ENCODE measurements around the gene PHF12.

Gene PHF12

GRCh38 chr17:28867276-28867675 is 84.0 kb downstream of the PHF12 start:
- Histone ChIP-seq H3K27me3 (ENCODE audit: control insufficient read depth in 1 of 2, insufficient read depth in 1 of 2, low read length in 2 of 2) (no peaks in the 10 kb centered on the region), H3K23ac (ENCODE audit: low read length in 2 of 2) (no peak overlapping the region), H3K4ac (ENCODE audit: low read depth in 1 of 2, low read length in 2 of 2) (no peak overlapping the region), H2AFZ (ENCODE audit: low read depth, low read length) (no peak overlapping the region), H2BK5ac (ENCODE audit: low read depth, low read length, poor library complexity, severe bottlenecking) (no peak overlapping the region), H3K14ac (ENCODE audit: low read length in 2 of 2) (no peak overlapping the region), H3K79me1 (replicated peaks; ENCODE audit: low read length, poor library complexity, severe bottlenecking) (no peaks in the 10 kb centered on the region), H3K36me3 (ENCODE audit: control insufficient read depth in 1 of 2, insufficient read depth in 2 of 2, low read depth in 1 of 2, low read length in 2 of 2) (peaks cover 0 to 7% of the 10 kb centered on the region in 2 experiments), H2BK120ac (ENCODE audit: low read depth, low read length) (no peak overlapping the region), H2AK5ac (ENCODE audit: low read length, severe bottlenecking) (no peak overlapping the region), H3K4me2 (ENCODE audit: low read length, poor library complexity, severe bottlenecking) (no peak overlapping the region), H2BK15ac (ENCODE audit: low read depth, poor library complexity, severe bottlenecking) (no peak overlapping the region), H3K9ac (ENCODE audit: low read length) (no peak overlapping the region), H3K9me3 (ENCODE audit: control insufficient read depth, low read length) (no peaks in the 10 kb centered on the region), H3K27ac (ENCODE audit: low read length, poor library complexity, severe bottlenecking) (no peak overlapping the region), H3K4me3 (ENCODE audit: insufficient read depth in 1 of 2, low read depth in 1 of 2, low read length in 2 of 2) (no peak overlapping the region), H4K8ac (ENCODE audit: low read length) (no peak overlapping the region), H3K4me1 (ENCODE audit: control insufficient read depth, insufficient read depth, low read depth, low read length) (peaks cover 2% of the 10 kb centered on the region), H3K18ac (ENCODE audit: low read depth in 1 of 2, low read length in 2 of 2) (no peak overlapping the region), H4K91ac (ENCODE audit: low read length) (no peak overlapping the region), H2BK12ac (ENCODE audit: low read length in 2 of 2) (no peak overlapping the region)
- no peak for DNase-seq
- WGBS: 89% methylated on average over 5 of the region's 7 CpGs

- H3K36me3 ChIP-seq (ENCODE audit: control insufficient read depth in 1 of 2, insufficient read depth in 2 of 2, low read depth in 1 of 2, low read length in 2 of 2): peaks cover 6 to 16% of the 10 kb centered on the region in 2 experiments
- peaks cover 2% of the 10 kb centered on the region for H3K4me1 ChIP-seq (ENCODE audit: control insufficient read depth, insufficient read depth, low read depth, low read length)
- no peak overlapping the region for H2AK5ac ChIP-seq (ENCODE audit: low read length, severe bottlenecking)
- H2BK12ac ChIP-seq (ENCODE audit: low read length in 2 of 2): no peak overlapping the region
- DNase-seq: no peak
- H3K14ac ChIP-seq (ENCODE audit: low read length in 2 of 2): no peak overlapping the region
- no peak overlapping the region for H2BK15ac ChIP-seq (ENCODE audit: low read depth, poor library complexity, severe bottlenecking)
- H3K4ac ChIP-seq (ENCODE audit: low read depth in 1 of 2, low read length in 2 of 2): no peak overlapping the region
- no peak overlapping the region for H4K8ac ChIP-seq (ENCODE audit: low read length)
- H3K23ac ChIP-seq (ENCODE audit: low read length in 2 of 2): no peak overlapping the region
- no peak overlapping the region for H2BK120ac ChIP-seq (ENCODE audit: low read depth, low read length)
- H3K4me3 ChIP-seq (ENCODE audit: insufficient read depth in 1 of 2, low read depth in 1 of 2, low read length in 2 of 2): no peak overlapping the region
- no peaks in the 10 kb centered on the region for H3K27me3 ChIP-seq (ENCODE audit: control insufficient read depth in 1 of 2, insufficient read depth in 1 of 2, low read length in 2 of 2)
- H4K91ac ChIP-seq (ENCODE audit: low read length): no peak overlapping the region
- no peak overlapping the region for H3K27ac ChIP-seq (ENCODE audit: low read length, poor library complexity, severe bottlenecking)
- no peak overlapping the region for H3K18ac ChIP-seq (ENCODE audit: low read depth in 1 of 2, low read length in 2 of 2)
- H3K9me3 ChIP-seq (ENCODE audit: control insufficient read depth, low read length): no peaks in the 10 kb centered on the region
- H3K4me2 ChIP-seq (ENCODE audit: low read length, poor library complexity, severe bottlenecking): no peak overlapping the region
- no peak overlapping the region for H3K9ac ChIP-seq (ENCODE audit: low read length)
- no peaks in the 10 kb centered on the region for H3K79me1 ChIP-seq (replicated peaks; ENCODE audit: low read length, poor library complexity, severe bottlenecking)
- no peak overlapping the region for H2AFZ ChIP-seq (ENCODE audit: low read depth, low read length)
- no peak overlapping the region for H2BK5ac ChIP-seq (ENCODE audit: low read depth, low read length, poor library complexity, severe bottlenecking)
- WGBS: 92% methylated on average over 10 of the region's 13 CpGs
These were observed 85.2 kb downstream of the PHF12 start for GRCh38 chr17:28865946-28866752.

GRCh38 chr17:28864991-28865849 is 86.1 kb downstream of the PHF12 start:
- Histone ChIP-seq H3K4me3 (ENCODE audit: insufficient read depth in 1 of 2, low read depth in 1 of 2, low read length in 2 of 2) (no peak overlapping the region), H3K4me1 (ENCODE audit: control insufficient read depth, insufficient read depth, low read depth, low read length) (peaks cover 2% of the 10 kb centered on the region), H3K4me2 (ENCODE audit: low read length, poor library complexity, severe bottlenecking) (no peak overlapping the region), H2BK5ac (ENCODE audit: low read depth, low read length, poor library complexity, severe bottlenecking) (no peak overlapping the region), H4K8ac (ENCODE audit: low read length) (no peak overlapping the region), H4K91ac (ENCODE audit: low read length) (no peak overlapping the region), H3K18ac (ENCODE audit: low read depth in 1 of 2, low read length in 2 of 2) (no peak overlapping the region), H2AK5ac (ENCODE audit: low read length, severe bottlenecking) (no peak overlapping the region), H2BK15ac (ENCODE audit: low read depth, poor library complexity, severe bottlenecking) (no peak overlapping the region), H3K23ac (ENCODE audit: low read length in 2 of 2) (no peak overlapping the region), H3K9me3 (ENCODE audit: control insufficient read depth, low read length) (no peaks in the 10 kb centered on the region), H3K27me3 (ENCODE audit: control insufficient read depth in 1 of 2, insufficient read depth in 1 of 2, low read length in 2 of 2) (no peaks in the 10 kb centered on the region), H3K27ac (ENCODE audit: low read length, poor library complexity, severe bottlenecking) (no peak overlapping the region), H3K14ac (ENCODE audit: low read length in 2 of 2) (no peak overlapping the region), H2BK12ac (ENCODE audit: low read length in 2 of 2) (no peak overlapping the region), H3K4ac (ENCODE audit: low read depth in 1 of 2, low read length in 2 of 2) (no peak overlapping the region), H2BK120ac (ENCODE audit: low read depth, low read length) (no peak overlapping the region), H3K9ac (ENCODE audit: low read length) (no peak overlapping the region), H2AFZ (ENCODE audit: low read depth, low read length) (no peak overlapping the region), H3K79me1 (replicated peaks; ENCODE audit: low read length, poor library complexity, severe bottlenecking) (no peaks in the 10 kb centered on the region), H3K36me3 (ENCODE audit: control insufficient read depth in 1 of 2, insufficient read depth in 2 of 2, low read depth in 1 of 2, low read length in 2 of 2) (peaks cover 13 to 21% of the 10 kb centered on the region in 2 experiments)
- DNase-seq: no peak
- WGBS: 83% methylated on average over 11 of the region's 11 CpGs

- Histone ChIP-seq H3K4me2 (ENCODE audit: low read length, poor library complexity, severe bottlenecking) (no peak overlapping the region), H3K9ac (ENCODE audit: low read length) (no peak overlapping the region), H4K8ac (ENCODE audit: low read length) (no peak overlapping the region), H3K23ac (ENCODE audit: low read length in 2 of 2) (no peak overlapping the region), H2AFZ (ENCODE audit: low read depth, low read length) (no peak overlapping the region), H3K18ac (ENCODE audit: low read depth in 1 of 2, low read length in 2 of 2) (no peak overlapping the region), H3K9me3 (ENCODE audit: control insufficient read depth, low read length) (no peaks in the 10 kb centered on the region), H3K4me3 (ENCODE audit: insufficient read depth in 1 of 2, low read depth in 1 of 2, low read length in 2 of 2) (no peak overlapping the region), H2BK5ac (ENCODE audit: low read depth, low read length, poor library complexity, severe bottlenecking) (no peak overlapping the region), H3K27ac (ENCODE audit: low read length, poor library complexity, severe bottlenecking) (no peak overlapping the region), H3K4ac (ENCODE audit: low read depth in 1 of 2, low read length in 2 of 2) (no peak overlapping the region), H3K79me1 (replicated peaks; ENCODE audit: low read length, poor library complexity, severe bottlenecking) (no peaks in the 10 kb centered on the region), H4K91ac (ENCODE audit: low read length) (no peak overlapping the region), H2AK5ac (ENCODE audit: low read length, severe bottlenecking) (no peak overlapping the region), H2BK15ac (ENCODE audit: low read depth, poor library complexity, severe bottlenecking) (no peak overlapping the region), H3K27me3 (ENCODE audit: control insufficient read depth in 1 of 2, insufficient read depth in 1 of 2, low read length in 2 of 2) (no peaks in the 10 kb centered on the region), H3K14ac (ENCODE audit: low read length in 2 of 2) (no peak overlapping the region), H2BK12ac (ENCODE audit: low read length in 2 of 2) (no peak overlapping the region), H3K4me1 (ENCODE audit: control insufficient read depth, insufficient read depth, low read depth, low read length) (peaks cover 2% of the 10 kb centered on the region), H3K36me3 (ENCODE audit: control insufficient read depth in 1 of 2, insufficient read depth in 2 of 2, low read depth in 1 of 2, low read length in 2 of 2) (peaks cover 17 to 31% of the 10 kb centered on the region in 2 experiments), H2BK120ac (ENCODE audit: low read depth, low read length) (no peak overlapping the region)
- WGBS: 71% methylated on average over 1 of the region's 1 CpG
- DNase-seq: no peak
These were observed 87.4 kb downstream of the PHF12 start for GRCh38 chr17:28863953-28864352.

Measured in mesenchymal stem cell (in vitro differentiated cells and primary cell).